Body of pancreas (tissue), 4 donors: Measurements from ENCODE around the gene TNFRSF8.

Experiments used
- POLR2A ChIP-seq, 3 donors: fragments of 450-650 bp; IDR thresholded peaks; one replicate each; pipeline ENCODE4 v1.6.1; 2016; ENCODE audit warnings: antibody characterized with exemption in 3 of 3, mild to moderate bottlenecking in 2 of 3
- TF ChIP-seq, protein P1 (sequence below), 7 experiments: fragments of 450-650 bp in 4 of 7; fragments of 200-600 bp in 3 of 7; sonication (generic) in 3 of 7; IDR thresholded peaks; one replicate each; pipeline ENCODE4 v1.5.1; 2016 to 2019; ENCODE audit warnings: antibody characterized with exemption in 7 of 7

DNA sequence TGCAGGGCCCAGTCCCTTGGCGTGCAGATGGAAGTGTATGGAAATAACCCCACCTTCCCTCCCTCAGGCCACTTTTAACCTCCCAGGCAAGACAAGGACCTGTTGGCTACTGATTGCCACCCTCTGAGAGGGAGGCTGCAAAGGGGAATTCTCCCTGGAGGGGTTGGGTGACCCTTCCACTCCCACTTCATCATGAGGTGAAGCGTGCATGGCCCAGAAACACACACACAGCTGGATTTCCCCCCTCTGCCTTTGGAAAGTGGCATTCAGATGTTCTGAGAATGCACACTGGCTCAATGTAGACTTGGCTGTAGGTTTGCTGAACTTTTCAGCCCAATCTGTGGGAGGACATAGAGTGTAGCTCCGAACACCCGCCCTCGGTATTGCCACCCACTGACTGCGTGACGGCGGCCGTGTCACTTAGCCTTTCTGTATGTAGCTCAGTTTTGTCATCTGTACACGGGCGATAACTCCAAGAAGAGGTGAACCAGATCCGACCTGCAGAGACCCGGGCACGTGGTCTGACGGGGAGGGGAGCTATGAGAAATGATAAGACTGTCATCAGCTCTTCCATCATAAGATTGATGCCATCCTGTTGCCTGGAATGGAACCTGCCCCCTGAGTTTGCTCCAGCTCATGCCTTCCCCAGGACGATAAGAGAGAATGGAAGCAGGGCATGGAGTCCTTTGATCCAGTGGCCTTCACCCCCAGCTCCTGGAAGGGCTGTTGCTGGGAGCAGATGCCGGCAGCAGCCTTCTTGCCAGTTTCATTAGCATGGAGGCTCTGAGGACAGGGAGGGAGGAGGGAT is 24.5 kb upstream of the TNFRSF8 start:
- TF ChIP-seq, protein P1, sequence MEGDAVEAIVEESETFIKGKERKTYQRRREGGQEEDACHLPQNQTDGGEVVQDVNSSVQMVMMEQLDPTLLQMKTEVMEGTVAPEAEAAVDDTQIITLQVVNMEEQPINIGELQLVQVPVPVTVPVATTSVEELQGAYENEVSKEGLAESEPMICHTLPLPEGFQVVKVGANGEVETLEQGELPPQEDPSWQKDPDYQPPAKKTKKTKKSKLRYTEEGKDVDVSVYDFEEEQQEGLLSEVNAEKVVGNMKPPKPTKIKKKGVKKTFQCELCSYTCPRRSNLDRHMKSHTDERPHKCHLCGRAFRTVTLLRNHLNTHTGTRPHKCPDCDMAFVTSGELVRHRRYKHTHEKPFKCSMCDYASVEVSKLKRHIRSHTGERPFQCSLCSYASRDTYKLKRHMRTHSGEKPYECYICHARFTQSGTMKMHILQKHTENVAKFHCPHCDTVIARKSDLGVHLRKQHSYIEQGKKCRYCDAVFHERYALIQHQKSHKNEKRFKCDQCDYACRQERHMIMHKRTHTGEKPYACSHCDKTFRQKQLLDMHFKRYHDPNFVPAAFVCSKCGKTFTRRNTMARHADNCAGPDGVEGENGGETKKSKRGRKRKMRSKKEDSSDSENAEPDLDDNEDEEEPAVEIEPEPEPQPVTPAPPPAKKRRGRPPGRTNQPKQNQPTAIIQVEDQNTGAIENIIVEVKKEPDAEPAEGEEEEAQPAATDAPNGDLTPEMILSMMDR (IDR thresholded peaks at IDR 0.05), result no peak
- TF ChIP-seq POLR2A (IDR thresholded peaks at IDR 0.05), result no peak
